Activated naive CD8-positive, alpha-beta T cell treated with anti-CD3 and anti-CD28 coated beads, Interleukin-2, amount 50 U/mL, for 16 hours (primary cell): Measurements from ENCODE around the gene OLA1.

Experiments used
- DNase-seq: peaks from one replicate; pipeline ENCODE4 v3.0.0-alpha.2; 2020; ENCODE audit warnings: low read depth, low spot score

The OLA1 gene

DNA sequence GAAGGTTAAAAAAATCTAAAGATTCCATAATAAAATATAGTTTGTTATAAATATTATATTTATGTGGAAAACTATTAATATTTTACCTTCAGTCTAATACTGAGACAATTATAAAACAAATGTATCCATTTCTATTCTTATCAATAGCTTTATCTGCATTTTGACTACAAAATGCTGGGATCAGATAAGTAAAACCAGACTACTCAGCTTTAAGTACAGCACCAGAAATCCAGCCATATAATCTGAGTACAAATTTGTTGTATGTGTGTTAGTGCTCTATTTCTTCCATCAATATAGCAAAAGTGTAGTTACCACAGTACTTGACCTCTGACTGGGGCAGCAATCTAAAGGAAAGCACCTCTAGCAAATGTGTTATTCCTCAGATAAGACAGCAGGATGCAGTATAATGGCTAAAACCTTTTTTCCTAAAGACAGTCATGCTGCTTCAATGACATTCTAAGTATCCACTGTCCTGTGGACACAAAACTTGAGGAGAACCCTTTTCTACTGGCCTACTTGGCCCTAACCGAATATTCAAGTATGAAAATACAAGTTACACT, 68.1 kb downstream of the OLA1 start:
- DNase-seq: no peak

DNA sequence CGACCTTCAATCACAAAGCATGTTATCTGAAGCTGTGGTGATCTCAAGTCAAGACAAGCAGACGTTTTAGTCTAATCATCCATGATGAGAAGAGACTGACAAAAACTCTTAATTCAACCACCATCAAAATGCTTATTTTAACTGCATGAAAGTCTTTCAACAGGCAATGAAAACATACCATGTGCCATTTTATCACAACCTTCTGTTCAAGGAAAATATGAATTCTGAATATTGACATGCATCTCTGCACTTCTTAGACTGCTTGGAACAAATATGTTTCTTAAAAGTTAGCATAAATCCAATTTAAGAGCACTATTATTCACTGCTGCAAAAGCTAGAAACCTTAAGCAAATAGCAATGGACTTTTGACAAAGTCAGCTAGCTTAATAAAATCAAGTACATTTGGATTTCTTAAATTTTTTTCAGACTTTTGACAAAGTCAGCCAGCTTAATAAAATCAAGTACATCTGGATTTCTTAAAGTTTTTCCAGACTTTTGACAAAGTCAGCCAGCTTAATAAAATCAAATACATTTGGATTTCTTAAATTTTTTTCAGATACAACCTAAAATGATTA, 70.9 kb downstream of the OLA1 start:
- DNase-seq: no peak

- DNase-seq: no peak
Observed at GRCh38 chr2:174176898-174177297, 71.4 kb downstream of the OLA1 start.

DNA sequence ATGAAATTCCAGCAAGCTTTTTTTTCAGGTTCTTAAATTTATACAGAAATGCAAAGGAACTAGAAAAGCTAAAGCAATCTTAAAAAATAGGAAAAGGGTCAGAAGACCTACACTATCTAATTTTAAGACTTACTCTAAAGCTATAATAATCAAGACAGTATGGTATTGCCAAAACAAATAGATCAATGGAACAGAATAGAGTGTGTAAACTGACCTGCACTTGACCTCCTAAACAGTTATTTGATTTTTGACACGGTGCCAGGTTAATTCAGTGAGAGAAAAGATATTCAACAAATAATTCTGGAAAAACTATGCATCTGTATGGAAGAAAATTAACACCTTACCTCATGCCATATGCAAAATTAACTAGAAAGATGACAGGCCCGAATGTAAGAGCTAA, 73.6 kb downstream of the OLA1 start:
- no peak for DNase-seq

GRCh38 chr2:174172802-174173355, 75.5 kb downstream of the OLA1 start:
- no peak for DNase-seq

- no peak for DNase-seq
Observed at GRCh38 chr2:174171686-174172445, 76.5 kb downstream of the OLA1 start.

GRCh38 chr2:174169372-174169771, 79.0 kb downstream of the OLA1 start:
- DNase-seq: no peak

DNA sequence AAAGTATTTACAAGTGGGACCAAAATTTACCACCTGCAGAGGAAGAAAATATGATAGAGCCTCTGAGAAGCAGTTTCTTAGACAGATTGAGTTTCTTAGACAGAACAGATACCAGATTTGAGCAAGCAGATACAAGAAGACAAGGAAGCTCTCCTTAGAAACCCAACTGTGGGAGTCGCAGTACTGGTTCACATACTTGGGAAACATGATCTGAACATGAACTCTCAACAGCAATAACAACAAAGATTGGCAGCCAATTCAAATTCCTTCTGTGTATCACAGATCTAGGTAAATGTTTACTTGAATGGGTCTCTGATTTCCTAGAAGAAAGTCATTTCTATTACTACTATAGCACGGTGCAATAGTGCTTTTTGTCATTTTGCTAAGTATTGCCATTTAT, 82.1 kb downstream of the OLA1 start:
- DNase-seq: no peak

DNA sequence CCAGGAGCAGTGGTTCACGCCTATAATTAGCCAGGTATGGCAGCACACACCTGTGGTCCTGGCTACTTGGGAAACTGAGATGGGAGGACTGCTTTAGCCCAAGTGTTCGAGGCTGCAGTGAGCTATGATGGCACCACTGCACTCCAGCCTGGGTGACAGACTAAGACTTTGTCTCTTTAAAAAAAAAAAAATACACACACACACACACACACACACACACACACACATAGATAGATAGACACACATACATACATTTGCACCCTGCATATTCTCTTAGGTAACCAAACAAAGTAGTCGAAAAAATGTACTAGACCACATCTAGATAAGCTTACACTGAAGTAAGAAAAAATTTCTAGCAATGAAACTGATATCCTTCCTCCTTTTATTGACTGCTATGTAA, 86.8 kb downstream of the OLA1 start:
- DNase-seq: no peak

GRCh38 chr2:174158003-174158402, 90.3 kb downstream of the OLA1 start:
- no peak for DNase-seq

- no peak for DNase-seq
Observed at GRCh38 chr2:174157053-174157452, 91.3 kb downstream of the OLA1 start.

- DNase-seq: no peak
Observed at GRCh38 chr2:174153757-174154680, 94.3 kb downstream of the OLA1 start.

- no peak for DNase-seq
Observed at GRCh38 chr2:174149530-174149929, 98.8 kb downstream of the OLA1 start.

DNA sequence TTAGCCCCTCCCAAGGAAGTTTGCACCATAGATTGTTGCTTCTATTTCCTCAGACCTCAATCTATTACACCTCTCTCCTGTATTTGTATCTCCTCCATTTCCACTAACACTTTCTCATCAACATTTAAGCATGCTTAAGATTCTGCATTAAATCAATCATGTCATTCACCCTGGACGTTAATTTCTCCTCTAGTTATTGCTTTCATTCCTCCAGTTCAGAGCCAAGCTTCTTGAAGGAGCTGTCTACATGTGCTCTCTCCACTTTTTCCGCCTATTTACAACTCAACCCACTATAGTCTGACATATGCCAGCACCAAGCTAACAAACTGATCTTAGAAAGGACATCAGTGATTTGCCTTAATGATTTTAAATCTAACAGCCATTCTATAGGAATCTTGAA, 99.5 kb downstream of the OLA1 start:
- no peak for DNase-seq

DNA sequence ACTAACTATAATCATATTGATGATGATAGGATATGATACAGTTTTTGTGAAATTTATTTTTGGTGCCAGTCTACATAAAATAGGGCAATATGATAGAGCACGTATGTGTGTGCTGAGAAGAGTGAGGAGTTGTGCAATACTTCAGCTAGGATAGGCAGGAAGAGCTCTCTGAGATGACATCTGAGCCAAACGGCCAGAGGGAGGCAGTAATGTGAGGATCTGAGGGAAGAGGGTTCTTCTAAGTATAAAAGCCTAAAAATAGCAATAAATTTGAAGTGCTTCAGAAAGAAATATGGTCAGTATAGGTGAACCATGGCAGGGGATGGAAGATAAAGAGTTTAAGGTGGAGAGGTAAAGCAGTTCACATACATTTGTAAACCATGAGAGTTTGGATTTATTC, 102.5 kb downstream of the OLA1 start:
- no peak for DNase-seq

- no peak for DNase-seq
Observed at GRCh38 chr2:174142290-174142689, 106.0 kb downstream of the OLA1 start.

DNA sequence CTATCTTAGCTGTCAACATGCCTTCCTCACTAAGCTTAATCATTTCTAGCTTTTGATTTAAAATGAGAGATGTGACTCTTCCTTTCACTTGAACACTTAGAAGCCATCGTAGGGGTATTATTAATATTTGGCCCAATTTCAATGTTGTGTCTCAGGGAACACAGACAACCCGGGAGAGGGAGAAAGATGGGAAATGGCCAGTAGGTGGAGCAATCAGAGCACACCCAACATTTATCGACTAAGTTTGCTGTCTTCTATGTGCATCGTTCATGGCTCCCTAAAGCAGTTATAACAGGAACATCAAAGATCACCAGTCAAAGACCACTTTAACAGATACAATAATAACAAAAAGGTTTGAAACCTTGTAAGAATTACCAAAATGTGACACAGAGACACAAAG, 110.2 kb downstream of the OLA1 start:
- no peak for DNase-seq

DNA sequence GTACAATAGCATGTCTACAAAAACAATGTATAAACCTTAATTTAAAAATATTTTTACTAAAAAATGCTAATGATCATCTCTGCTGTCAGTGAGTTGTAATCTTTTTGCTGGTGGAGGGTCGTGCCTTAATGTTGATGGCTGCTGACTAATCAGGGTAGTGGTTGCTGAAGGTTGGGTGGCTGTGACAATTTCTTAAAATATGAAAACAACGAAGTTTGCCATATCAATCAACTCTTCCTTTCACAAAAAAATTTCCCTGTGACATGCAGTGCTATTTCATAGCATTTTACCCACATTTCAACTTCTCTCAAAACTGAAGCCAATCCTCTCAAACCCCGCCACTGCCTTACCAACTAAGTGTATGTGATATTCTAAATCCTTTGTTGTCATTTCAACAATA, 112.4 kb downstream of the OLA1 start:
- no peak for DNase-seq

- no peak for DNase-seq
Observed at GRCh38 chr2:174125090-174125489, 123.2 kb downstream of the OLA1 start.

- no peak for DNase-seq
Observed at GRCh38 chr2:174124181-174124580, 124.2 kb downstream of the OLA1 start.

DNA sequence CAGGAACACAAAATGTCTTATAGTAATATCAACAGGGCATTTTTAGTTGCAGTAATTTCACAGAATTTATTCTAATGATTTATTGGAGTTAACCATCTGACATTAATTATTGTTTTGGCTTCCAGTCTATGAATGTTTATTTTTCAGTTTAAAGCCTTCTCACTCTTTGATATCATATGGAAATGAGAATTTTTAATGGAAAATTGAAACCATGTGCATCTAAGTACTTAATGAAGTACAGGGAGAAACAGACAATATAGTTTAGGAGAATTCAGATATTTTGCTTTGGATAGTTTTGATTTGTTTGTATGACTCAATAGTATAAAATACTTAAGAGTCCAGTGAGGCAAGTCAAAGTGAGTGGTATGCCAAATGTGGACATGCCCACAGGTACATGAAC, 126.1 kb downstream of the OLA1 start:
- DNase-seq: no peak

GRCh38 chr2:174121612-174122011, 126.7 kb downstream of the OLA1 start:
- no peak for DNase-seq
